Measurements from ENCODE around the gene RNF212.

DNA sequence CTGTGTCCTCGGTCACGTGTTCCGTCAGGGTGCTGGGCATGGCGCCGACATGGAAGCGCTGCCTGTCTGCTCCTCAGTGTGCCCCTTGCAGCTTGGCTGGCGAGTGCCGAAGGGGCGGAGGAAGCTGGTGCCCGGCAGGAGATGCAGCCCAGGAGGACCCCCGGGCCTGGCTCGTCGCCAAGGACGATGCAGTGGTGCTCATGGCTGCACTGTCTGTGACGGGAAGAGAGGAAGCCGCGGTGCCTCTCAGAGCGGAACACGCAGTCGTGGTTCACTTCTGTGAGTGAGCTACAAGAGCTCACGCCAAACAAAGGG, 63.8 kb downstream of the RNF212 start:
- TF ChIP-seq GATA2 (IDR thresholded peaks at IDR 0.05; ENCODE audit: low read depth, low read length) (no peak), GATA3 (IDR thresholded peaks at IDR 0.05; ENCODE audit: low read depth, low read length) (no peak)
